ENCODE data around the gene C12orf56. TPM values are rescaled to one million over a fixed set of nuclear protein-coding genes. Genes with fewer than 3 reads are reported as not detected.
A peak's percentile ranks its signal among the peaks of the same experiment; 100 is the strongest.

The C12orf56 gene
- total RNA-seq, 1 donor from 2014 or later = 1.1 TPM

DNA sequence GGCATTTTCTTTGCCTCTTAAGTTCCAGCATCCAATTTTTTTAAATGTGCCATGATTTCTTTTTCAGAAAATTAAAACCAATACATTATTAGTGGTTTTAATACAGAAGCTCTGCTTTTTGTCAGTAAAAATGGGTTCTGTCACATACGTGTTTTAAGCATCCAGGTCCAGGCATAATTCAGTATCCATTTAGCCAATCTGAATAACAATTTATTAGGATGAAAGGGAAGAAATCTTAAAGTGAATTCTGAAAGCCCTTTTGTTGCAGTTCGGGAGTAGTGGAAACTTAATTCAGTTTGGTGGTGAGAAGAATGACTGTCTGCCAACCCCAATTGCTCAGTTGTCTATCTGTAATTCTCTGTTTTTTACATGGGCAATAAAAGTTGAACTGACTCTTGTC, 20.9 kb upstream of the C12orf56 start:
- FAIRE-seq (no peak), DNase-seq (ENCODE audit: low read depth) (no peak)
- H3K27me3 ChIP-seq (ENCODE audit: control insufficient read depth, insufficient read depth, low read length) = no peaks in the 10 kb centered on the region
- TF ChIP-seq, protein P1, sequence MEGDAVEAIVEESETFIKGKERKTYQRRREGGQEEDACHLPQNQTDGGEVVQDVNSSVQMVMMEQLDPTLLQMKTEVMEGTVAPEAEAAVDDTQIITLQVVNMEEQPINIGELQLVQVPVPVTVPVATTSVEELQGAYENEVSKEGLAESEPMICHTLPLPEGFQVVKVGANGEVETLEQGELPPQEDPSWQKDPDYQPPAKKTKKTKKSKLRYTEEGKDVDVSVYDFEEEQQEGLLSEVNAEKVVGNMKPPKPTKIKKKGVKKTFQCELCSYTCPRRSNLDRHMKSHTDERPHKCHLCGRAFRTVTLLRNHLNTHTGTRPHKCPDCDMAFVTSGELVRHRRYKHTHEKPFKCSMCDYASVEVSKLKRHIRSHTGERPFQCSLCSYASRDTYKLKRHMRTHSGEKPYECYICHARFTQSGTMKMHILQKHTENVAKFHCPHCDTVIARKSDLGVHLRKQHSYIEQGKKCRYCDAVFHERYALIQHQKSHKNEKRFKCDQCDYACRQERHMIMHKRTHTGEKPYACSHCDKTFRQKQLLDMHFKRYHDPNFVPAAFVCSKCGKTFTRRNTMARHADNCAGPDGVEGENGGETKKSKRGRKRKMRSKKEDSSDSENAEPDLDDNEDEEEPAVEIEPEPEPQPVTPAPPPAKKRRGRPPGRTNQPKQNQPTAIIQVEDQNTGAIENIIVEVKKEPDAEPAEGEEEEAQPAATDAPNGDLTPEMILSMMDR (IDR thresholded peaks at IDR 0.05; ENCODE audit: insufficient read depth, low read length, severe bottlenecking) = no peak
- peaks cover 26% of the 10 kb centered on the region for H3K36me3 ChIP-seq (ENCODE audit: control insufficient read depth, insufficient read depth, low read length)
- no peak overlapping the region for H3K4me3 ChIP-seq (ENCODE audit: low read depth, low read length)

DNA sequence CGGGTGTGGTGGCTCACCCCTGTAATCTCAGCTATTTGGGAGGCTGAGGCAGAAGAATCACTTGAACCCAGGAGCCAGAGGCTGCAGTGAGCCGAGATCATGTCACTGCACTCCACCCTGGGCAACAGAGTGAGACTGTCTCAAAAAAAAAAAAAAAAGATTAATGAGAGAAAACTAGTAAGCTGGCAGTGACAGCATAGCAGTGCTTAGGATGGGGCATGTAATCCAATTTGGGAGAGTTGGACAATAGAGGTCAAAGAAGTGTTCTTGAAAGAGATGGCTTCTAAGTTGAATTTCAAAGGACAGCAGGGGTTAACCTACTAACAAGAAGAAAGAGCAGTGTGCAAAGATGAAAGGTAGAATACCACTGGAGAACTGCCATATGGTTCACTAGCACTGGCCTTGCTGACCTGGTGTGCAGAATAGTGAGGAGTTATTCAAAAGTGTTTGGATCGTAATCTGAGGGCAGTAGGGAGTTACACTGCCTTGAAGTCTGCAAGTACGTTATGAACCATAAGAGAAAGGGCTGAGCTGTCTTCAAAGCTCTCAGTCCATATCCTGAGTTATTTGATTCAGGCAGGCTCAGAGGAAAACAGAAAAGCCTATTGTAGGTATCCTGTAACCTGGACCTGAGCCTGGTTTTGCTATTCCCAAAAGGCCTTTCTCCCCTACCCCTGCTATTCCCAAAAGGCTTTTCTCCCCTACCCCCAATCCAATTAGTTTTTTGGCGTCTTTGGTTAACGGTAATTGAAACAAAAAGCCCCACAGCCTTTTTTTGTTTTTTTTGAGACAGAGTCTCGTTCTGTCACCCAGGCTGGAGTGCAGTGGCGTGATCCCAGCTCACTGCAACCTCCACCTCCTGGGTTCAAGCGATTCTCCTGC, 17.0 kb upstream of the C12orf56 start:
- FAIRE-seq (no peak), DNase-seq (ENCODE audit: low read depth) (no peak)
- Histone ChIP-seq H3K27me3 (ENCODE audit: control insufficient read depth, insufficient read depth, low read length) (no peaks in the 10 kb centered on the region), H3K4me3 (ENCODE audit: low read depth, low read length) (no peak overlapping the region), H3K36me3 (ENCODE audit: control insufficient read depth, insufficient read depth, low read length) (peaks cover 13% of the 10 kb centered on the region)
- TF ChIP-seq, protein P1 (IDR thresholded peaks at IDR 0.05; ENCODE audit: insufficient read depth, low read length, severe bottlenecking) = no peak

DNA sequence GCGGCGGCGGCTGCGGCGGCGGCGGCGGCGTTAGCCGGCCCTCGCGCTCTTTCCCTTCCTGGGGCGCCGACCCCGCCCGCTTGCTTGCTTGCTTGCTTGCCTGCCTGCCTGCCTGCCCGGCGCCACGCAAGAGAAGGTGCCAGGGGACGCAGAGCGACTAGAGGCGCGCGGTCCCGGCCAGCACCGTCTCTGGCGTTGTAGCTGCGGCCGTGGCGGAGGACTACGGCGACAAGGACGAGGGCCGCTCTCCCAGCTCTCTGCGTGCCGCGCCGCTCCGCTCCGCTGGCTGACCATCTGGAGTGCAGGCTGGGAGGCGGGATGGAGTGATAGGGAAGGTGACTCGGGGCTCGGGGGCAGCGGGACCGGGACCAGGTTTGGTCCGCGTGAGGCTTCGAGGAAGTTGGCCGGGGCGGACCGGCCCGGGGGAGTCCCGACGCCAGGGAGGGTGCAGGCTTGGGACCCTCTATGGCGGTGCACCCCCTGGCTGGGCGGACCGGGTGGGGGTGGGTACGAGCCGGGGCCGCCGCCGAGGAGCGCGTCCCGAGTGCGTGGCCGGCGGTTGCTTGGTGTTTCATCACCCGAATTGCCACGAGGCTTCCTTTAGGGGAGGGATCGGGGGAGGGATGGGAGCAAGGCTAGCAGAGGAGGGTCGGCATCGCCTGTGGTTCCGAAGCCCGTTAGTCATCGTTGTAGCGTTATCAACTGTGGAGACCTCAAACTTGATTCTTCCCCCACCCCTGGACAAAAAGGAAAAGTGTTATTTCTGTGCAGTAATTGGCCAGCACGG, 14.1 kb upstream of the C12orf56 start:
- TF ChIP-seq, protein P1 (IDR thresholded peaks at IDR 0.05; ENCODE audit: insufficient read depth, low read length, severe bottlenecking) = no peak
- DNase-seq (ENCODE audit: low read depth) (peak; percentile 22), FAIRE-seq (no peak)
- Histone ChIP-seq H3K36me3 (ENCODE audit: control insufficient read depth, insufficient read depth, low read length) (peaks cover 3% of the 10 kb centered on the region), H3K4me3 (ENCODE audit: low read depth, low read length) (peak overlapping the region; percentile 100), H3K27me3 (ENCODE audit: control insufficient read depth, insufficient read depth, low read length) (no peaks in the 10 kb centered on the region)

DNA sequence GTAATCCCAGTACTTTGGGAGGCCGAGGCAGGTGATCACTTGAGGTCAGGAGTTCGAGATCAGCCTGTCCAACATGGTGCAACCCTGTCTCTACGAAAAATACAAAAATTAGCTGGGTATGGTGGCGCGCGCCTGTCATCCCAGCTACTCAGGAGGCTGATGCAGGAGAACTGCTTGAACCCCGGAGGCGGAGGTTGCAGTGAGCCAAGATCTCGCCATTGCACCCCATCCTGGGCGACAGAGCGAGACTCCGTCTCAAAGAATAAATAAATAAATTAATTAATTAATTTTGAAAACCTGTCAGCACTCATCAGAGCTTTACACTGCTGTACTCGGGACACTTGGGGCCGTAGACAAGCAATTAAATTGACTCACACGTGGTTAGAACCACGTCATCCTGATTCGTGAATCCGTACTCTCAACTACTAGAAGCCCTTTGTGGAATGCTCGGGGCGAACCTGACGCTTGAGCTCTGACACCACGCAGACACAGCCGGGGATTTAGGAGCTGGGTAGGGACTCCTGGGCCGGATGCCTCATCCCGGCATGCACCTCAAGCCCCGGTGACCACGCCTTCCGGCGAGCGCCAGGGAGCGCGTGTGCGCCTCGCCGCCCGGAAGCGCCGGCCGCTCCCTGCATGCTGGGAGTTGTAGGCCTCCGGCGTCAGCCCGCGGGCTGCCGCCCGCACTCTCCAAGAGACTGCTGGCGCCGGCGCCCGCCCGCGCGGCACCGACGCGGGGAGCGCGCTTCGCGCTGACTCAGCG, 13.3 kb upstream of the C12orf56 start, which contains the start of gene XPOT:
Gene XPOT, plus strand, starts transcription at position 686 of the 763 bp plus-strand sequence. CDS start 5,644 bp downstream, outside the sequence.
- Histone ChIP-seq H3K27me3 (ENCODE audit: control insufficient read depth, insufficient read depth, low read length) (no peaks in the 10 kb centered on the region), H3K4me3 (ENCODE audit: low read depth, low read length) (peak within 1 kb of the TSS; percentile 100), H3K36me3 (ENCODE audit: control insufficient read depth, insufficient read depth, low read length) (peaks cover 3% of the 10 kb centered on the region)
- no peak for FAIRE-seq
- TF ChIP-seq, protein P1 (IDR thresholded peaks at IDR 0.05; ENCODE audit: insufficient read depth, low read length, severe bottlenecking) = no peak
- peak; percentile 96 for DNase-seq (ENCODE audit: low read depth)

DNA sequence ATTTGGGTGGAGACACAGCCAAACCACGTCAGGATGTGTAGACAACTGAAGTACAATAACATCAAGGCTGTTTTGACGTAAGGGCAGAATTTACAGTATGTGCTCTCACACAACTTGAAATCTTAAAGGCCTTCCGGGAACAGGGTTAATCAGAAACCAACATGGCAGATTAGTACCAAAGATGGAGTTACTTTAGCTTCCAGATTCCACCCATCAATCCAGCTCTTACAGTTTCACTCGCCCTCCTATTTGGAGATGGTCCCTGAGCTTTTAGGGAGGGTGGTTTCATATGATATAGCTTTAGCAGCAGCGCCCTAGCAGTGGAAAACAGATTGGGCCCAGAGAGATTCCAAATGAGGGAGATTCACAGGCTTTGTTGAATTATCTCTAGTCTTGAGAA, 11.6 kb upstream of the C12orf56 start:
- Histone ChIP-seq H3K27me3 (ENCODE audit: control insufficient read depth, insufficient read depth, low read length) (no peaks in the 10 kb centered on the region), H3K4me3 (ENCODE audit: low read depth, low read length) (no peak overlapping the region), H3K36me3 (ENCODE audit: control insufficient read depth, insufficient read depth, low read length) (peaks cover 2% of the 10 kb centered on the region)
- TF ChIP-seq, protein P1 (IDR thresholded peaks at IDR 0.05; ENCODE audit: insufficient read depth, low read length, severe bottlenecking) = no peak
- no peak for DNase-seq (ENCODE audit: low read depth)
- FAIRE-seq = no peak

Data from bronchial epithelial cell (primary cell).